Retinal pigment epithelial cell (primary cell): ENCODE measurements around the gene CCDC190.

Experiments used
- DNase-seq: peaks from one replicate; pipeline ENCODE4 v3.0.0-alpha.2; 2010; ENCODE audit warnings: low read depth
- H3K4me3 ChIP-seq: 2 replicates; pipeline ENCODE4 v1.5.1; 2011; ENCODE audit warnings: mild to moderate bottlenecking, low read length, control low read depth, moderate library complexity
- CTCF ChIP-seq: conservative IDR thresholded peaks from 2 replicates; pipeline ENCODE4 v1.5.1; 2011; ENCODE audit warnings: low read depth, low read length, control low read depth, inconsistent platforms

The CCDC190 gene, protein sequence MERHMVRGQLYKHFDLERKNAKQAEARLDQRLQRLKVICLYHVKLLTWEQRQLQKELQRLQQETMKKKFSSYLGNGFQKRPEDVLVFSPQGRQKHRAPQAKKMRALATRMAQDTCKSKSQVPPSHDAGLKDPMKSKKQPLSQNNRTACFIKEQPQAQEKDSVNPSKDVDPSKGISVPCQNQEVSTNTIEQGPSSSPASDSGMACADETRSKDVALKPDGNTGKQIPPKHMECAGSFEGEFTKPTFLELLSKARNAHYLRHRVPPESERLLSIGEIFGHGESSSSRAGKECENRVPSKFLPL

DNA sequence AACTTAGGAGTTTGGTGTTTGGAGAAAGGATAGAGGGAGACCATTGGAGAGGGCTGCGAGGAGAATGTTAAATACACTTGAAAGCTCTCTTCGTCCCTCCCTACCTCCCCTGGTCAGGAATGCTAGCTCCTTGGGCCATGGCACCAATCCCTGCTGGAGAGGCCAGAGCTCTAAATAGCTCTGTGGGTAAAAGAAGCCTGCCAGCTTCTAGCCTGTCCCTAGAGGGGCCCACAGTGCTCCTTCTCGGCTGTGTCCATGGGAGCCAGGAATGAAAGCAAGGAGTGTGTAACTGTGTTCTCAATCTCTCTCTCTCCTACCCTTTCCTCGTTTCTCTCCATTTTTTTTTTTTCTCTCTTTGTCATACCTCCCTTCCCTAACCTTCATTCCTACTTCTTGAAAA is at the start of gene CCDC190:
Gene CCDC190, minus strand, starts transcription at position 75 of the 400 bp plus-strand sequence. CDS start 1,529 bp downstream, outside the sequence.
- DNase-seq, result no peak
- no peak for TF ChIP-seq CTCF
- no peak within 1 kb of the TSS for H3K4me3 ChIP-seq

DNA sequence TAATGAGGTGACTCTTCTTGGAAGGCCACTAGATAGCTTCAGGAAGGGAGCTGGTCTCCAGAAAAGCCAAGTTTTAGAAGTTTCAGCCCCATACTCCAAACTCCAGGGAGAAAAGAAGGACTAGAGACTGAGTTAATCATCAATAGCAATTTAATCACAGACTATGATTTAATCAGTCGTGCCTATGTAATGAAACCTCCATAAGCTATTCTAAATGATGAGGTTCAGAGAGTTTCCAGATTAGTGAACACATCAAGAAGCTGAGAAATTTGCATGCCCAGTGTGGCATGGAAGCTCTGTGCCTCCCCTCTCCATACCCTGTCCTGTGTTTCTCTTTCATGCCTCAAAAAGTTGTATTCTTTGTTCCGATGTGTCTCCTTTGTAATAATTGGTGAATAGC is 49.2 kb upstream of the CCDC190 start:
- TF ChIP-seq CTCF, result no peak
- H3K4me3 ChIP-seq, result no peak overlapping the region
- DNase-seq, result no peak

GRCh38 chr1:162908780-162909179 is 47.8 kb upstream of the CCDC190 start:
- no peak for TF ChIP-seq CTCF
- no peak overlapping the region for H3K4me3 ChIP-seq
- no peak for DNase-seq

GRCh38 chr1:162908236-162908635 is 47.3 kb upstream of the CCDC190 start:
- no peak overlapping the region for H3K4me3 ChIP-seq
- TF ChIP-seq CTCF, result no peak
- DNase-seq, result no peak

GRCh38 chr1:162906485-162906884 is 45.5 kb upstream of the CCDC190 start:
- DNase-seq, result no peak
- no peak overlapping the region for H3K4me3 ChIP-seq
- no peak for TF ChIP-seq CTCF

GRCh38 chr1:162905174-162906158 is 44.5 kb upstream of the CCDC190 start:
- no peak overlapping the region for H3K4me3 ChIP-seq
- peak; percentile 98 for DNase-seq
- no peak for TF ChIP-seq CTCF
